PC-3 (cell line): Measurements from ENCODE around the gene BUD31.

ENCODE experiments used
- CTCF ChIP-seq: fragments of 300-600 bp; sonication (generic); conservative IDR thresholded peaks from 2 replicates; pipeline ENCODE4 v1.5.1; 2017; ENCODE audit warnings: antibody characterized with exemption, low read depth, mild to moderate bottlenecking, low read length
- EZH2 ChIP-seq: fragments of 300-600 bp; sonication (generic); IDR thresholded peaks from one replicate; pipeline ENCODE4 v1.6.1; 2017; ENCODE audit warnings: antibody characterized with exemption, mild to moderate bottlenecking, low read length; ENCODE audit not compliant: unreplicated experiment

- TF ChIP-seq CTCF (no peak), EZH2 (no peak)
These were observed 2.2 kb upstream of the BUD31 start for GRCh38 chr7:99406557-99406956.
